Activated T-helper 2 cell treated with anti-CD3 and anti-CD28 coated beads, Interferon-gamma antibody, Interleukin-2, Interleukin-4, amounts not matched to agents 10 μg/mL and 5 μg/mL and 100 μg/mL, durations not matched to agents 14 hours and 24 hours and 36 hours (primary cell): ENCODE data around the gene SNTB2. TPM values are rescaled to one million over a fixed set of nuclear protein-coding genes. Genes with fewer than 3 reads are reported as not detected.

Source experiments
- DNase-seq: peaks from one replicate; pipeline ENCODE4 v3.0.0; 2021; ENCODE audit warnings: low spot score
- H3K27ac Mint-ChIP-seq: one replicate; pipeline ENCODE4 v1.8.0; 2021; ENCODE audit warnings: mixed read lengths
- H3K27me3 Mint-ChIP-seq: one replicate; pipeline ENCODE4 v1.8.0; 2021; ENCODE audit warnings: low read depth, mixed read lengths
- H3K36me3 Mint-ChIP-seq: one replicate; pipeline ENCODE4 v1.8.0; 2021; ENCODE audit warnings: low read depth, mixed read lengths
- H3K4me1 Mint-ChIP-seq: one replicate; pipeline ENCODE4 v1.8.0; 2021; ENCODE audit warnings: low read depth, mixed read lengths
- H3K4me3 Mint-ChIP-seq: one replicate; pipeline ENCODE4 v1.8.0; 2021; ENCODE audit warnings: low read depth, mild to moderate bottlenecking, moderate library complexity, mixed read lengths
- H3K9me3 Mint-ChIP-seq: one replicate; pipeline ENCODE4 v1.8.0; 2021; ENCODE audit warnings: mixed read lengths
- intact Hi-C: fragments of 100-400 bp; cut with micrococcal nuclease; formaldehyde crosslinking; loops from one replicate; pipeline ENCODE4 v1.15.1; 2023
- total RNA-seq: library from RNA; stranded (reverse); gene quantifications from 2 replicates; pipeline ENCODE4 v1.2.3, GENCODE V29; 2022

SNTB2 gene
- total RNA-seq, 1 donor from 2014 or later, result 30.4 TPM

GRCh38 chr16:69209735-69210134 lies 22.8 kb downstream of the SNTB2 start:
- no peak for DNase-seq
- no peak overlapping the region for H3K27ac Mint-ChIP-seq
- no peaks in the 10 kb centered on the region for H3K27me3 Mint-ChIP-seq
- peaks cover 5% of the 10 kb centered on the region for H3K4me1 Mint-ChIP-seq
- intact Hi-C loops, result no loop called here
- no peaks in the 10 kb centered on the region for H3K9me3 Mint-ChIP-seq
- no peak overlapping the region for H3K4me3 Mint-ChIP-seq
- peaks cover 2% of the 10 kb centered on the region for H3K36me3 Mint-ChIP-seq

GRCh38 chr16:69217433-69217832 lies 30.5 kb downstream of the SNTB2 start:
- Mint-ChIP-seq H3K4me3 (no peak overlapping the region), H3K27ac (no peak overlapping the region), H3K36me3 (no peaks in the 10 kb centered on the region), H3K4me1 (peaks cover 5% of the 10 kb centered on the region), H3K9me3 (no peaks in the 10 kb centered on the region), H3K27me3 (no peaks in the 10 kb centered on the region)
- intact Hi-C loops, result no loop called here
- DNase-seq, result no peak

- Mint-ChIP-seq H3K27me3 (no peaks in the 10 kb centered on the region), H3K27ac (no peak overlapping the region), H3K4me1 (peaks cover 5% of the 10 kb centered on the region), H3K9me3 (no peaks in the 10 kb centered on the region), H3K4me3 (no peak overlapping the region), H3K36me3 (no peaks in the 10 kb centered on the region)
- DNase-seq, result no peak
- intact Hi-C loops, result no loop called here
Measured at GRCh38 chr16:69219279-69219678, 32.3 kb downstream of the SNTB2 start.

- intact Hi-C loops, result no loop called here
- no peaks in the 10 kb centered on the region for H3K36me3 Mint-ChIP-seq
- no peak overlapping the region for H3K27ac Mint-ChIP-seq
- H3K4me3 Mint-ChIP-seq, result no peak overlapping the region
- no peaks in the 10 kb centered on the region for H3K27me3 Mint-ChIP-seq
- H3K9me3 Mint-ChIP-seq, result no peaks in the 10 kb centered on the region
- DNase-seq, result no peak
- peaks cover 1% of the 10 kb centered on the region for H3K4me1 Mint-ChIP-seq
Measured at GRCh38 chr16:69223882-69224281, 36.9 kb downstream of the SNTB2 start.

GRCh38 chr16:69225121-69225520 lies 38.2 kb downstream of the SNTB2 start:
- Mint-ChIP-seq H3K27ac (no peak overlapping the region), H3K4me3 (no peak overlapping the region), H3K27me3 (no peaks in the 10 kb centered on the region), H3K4me1 (no peaks in the 10 kb centered on the region), H3K36me3 (no peaks in the 10 kb centered on the region), H3K9me3 (no peaks in the 10 kb centered on the region)
- DNase-seq, result no peak
- intact Hi-C loops, result no loop called here

- Mint-ChIP-seq H3K9me3 (no peaks in the 10 kb centered on the region), H3K27me3 (no peaks in the 10 kb centered on the region)
- intact Hi-C loops, result no loop called here
Measured at GRCh38 chr16:69233124-69233523, 46.2 kb downstream of the SNTB2 start.

GRCh38 chr16:69234460-69234859 lies 47.5 kb downstream of the SNTB2 start:
- Mint-ChIP-seq H3K27me3 (no peaks in the 10 kb centered on the region), H3K9me3 (no peaks in the 10 kb centered on the region), H3K36me3 (no peaks in the 10 kb centered on the region), H3K4me1 (peaks cover 3% of the 10 kb centered on the region), H3K4me3 (no peak overlapping the region), H3K27ac (no peak overlapping the region)
- no peak for DNase-seq
- intact Hi-C loops, result no loop called here

More at GRCh38 chr16:69233124-69233523, 46.2 kb downstream of the SNTB2 start:
- no peak for DNase-seq
- Mint-ChIP-seq H3K36me3 (no peaks in the 10 kb centered on the region), H3K4me3 (no peak overlapping the region), H3K27ac (no peak overlapping the region), H3K4me1 (peaks cover 3% of the 10 kb centered on the region)

- Mint-ChIP-seq H3K36me3 (peaks cover 6% of the 10 kb centered on the region), H3K4me1 (peaks cover 8% of the 10 kb centered on the region), H3K27me3 (no peaks in the 10 kb centered on the region), H3K4me3 (no peak overlapping the region), H3K9me3 (no peaks in the 10 kb centered on the region), H3K27ac (no peak overlapping the region)
- intact Hi-C loops, result no loop called here
- DNase-seq, result no peak
Measured at GRCh38 chr16:69236319-69236718, 49.4 kb downstream of the SNTB2 start.

GRCh38 chr16:69237296-69237695 lies 50.3 kb downstream of the SNTB2 start:
- no peak for DNase-seq
- no peak overlapping the region for H3K27ac Mint-ChIP-seq
- no peaks in the 10 kb centered on the region for H3K9me3 Mint-ChIP-seq
- peaks cover 8% of the 10 kb centered on the region for H3K4me1 Mint-ChIP-seq
- H3K27me3 Mint-ChIP-seq, result no peaks in the 10 kb centered on the region
- H3K36me3 Mint-ChIP-seq, result peaks cover 6% of the 10 kb centered on the region
- no peak overlapping the region for H3K4me3 Mint-ChIP-seq
- intact Hi-C loops, result no loop called here

GRCh38 chr16:69239851-69240250 lies 52.9 kb downstream of the SNTB2 start:
- Mint-ChIP-seq H3K27ac (no peak overlapping the region), H3K36me3 (peaks cover 6% of the 10 kb centered on the region), H3K4me3 (no peak overlapping the region), H3K27me3 (no peaks in the 10 kb centered on the region), H3K9me3 (no peaks in the 10 kb centered on the region), H3K4me1 (peaks cover 8% of the 10 kb centered on the region)
- DNase-seq, result no peak
- intact Hi-C loops, result no loop called here

GRCh38 chr16:69240331-69240730 lies 53.4 kb downstream of the SNTB2 start:
- H3K36me3 Mint-ChIP-seq, result peaks cover 7% of the 10 kb centered on the region
- H3K27ac Mint-ChIP-seq, result no peak overlapping the region
- H3K9me3 Mint-ChIP-seq, result no peaks in the 10 kb centered on the region
- peaks cover 7% of the 10 kb centered on the region for H3K4me1 Mint-ChIP-seq
- no peaks in the 10 kb centered on the region for H3K27me3 Mint-ChIP-seq
- DNase-seq, result no peak
- no peak overlapping the region for H3K4me3 Mint-ChIP-seq
- intact Hi-C loops, result no loop called here

GRCh38 chr16:69241926-69242325 lies 55.0 kb downstream of the SNTB2 start:
- peaks cover 5% of the 10 kb centered on the region for H3K4me1 Mint-ChIP-seq
- no peak overlapping the region for H3K27ac Mint-ChIP-seq
- peaks cover 14% of the 10 kb centered on the region for H3K36me3 Mint-ChIP-seq
- H3K4me3 Mint-ChIP-seq, result no peak overlapping the region
- H3K9me3 Mint-ChIP-seq, result no peaks in the 10 kb centered on the region
- intact Hi-C loops, result no loop called here
- H3K27me3 Mint-ChIP-seq, result no peaks in the 10 kb centered on the region
- no peak for DNase-seq

GRCh38 chr16:69243479-69243878 lies 56.5 kb downstream of the SNTB2 start:
- no peak for DNase-seq
- intact Hi-C loops, result no loop called here
- H3K4me3 Mint-ChIP-seq, result no peak overlapping the region
- peaks cover 5% of the 10 kb centered on the region for H3K4me1 Mint-ChIP-seq
- H3K36me3 Mint-ChIP-seq, result peaks cover 21% of the 10 kb centered on the region
- H3K27ac Mint-ChIP-seq, result no peak overlapping the region
- no peaks in the 10 kb centered on the region for H3K9me3 Mint-ChIP-seq
- no peaks in the 10 kb centered on the region for H3K27me3 Mint-ChIP-seq

- no peak for DNase-seq
- no peak overlapping the region for H3K4me3 Mint-ChIP-seq
- intact Hi-C loops, result no loop called here
- H3K27me3 Mint-ChIP-seq, result no peaks in the 10 kb centered on the region
- peaks cover 26% of the 10 kb centered on the region for H3K36me3 Mint-ChIP-seq
- H3K4me1 Mint-ChIP-seq, result peaks cover 5% of the 10 kb centered on the region
- H3K27ac Mint-ChIP-seq, result no peak overlapping the region
- no peaks in the 10 kb centered on the region for H3K9me3 Mint-ChIP-seq
Measured at GRCh38 chr16:69244336-69244735, 57.4 kb downstream of the SNTB2 start.
